CD4-positive, alpha-beta T cell treated with Interleukin-17A for 1 hour (primary cell): ENCODE data around the gene GRHL3.

Source experiments
- DNase-seq: peaks from one replicate; pipeline ENCODE4 v3.0.0-alpha.2; 2020

The GRHL3 gene

GRCh38 chr1:24374891-24375786, 56.0 kb downstream of the GRHL3 start:
- no peak for DNase-seq

GRCh38 chr1:24379733-24380315, 60.7 kb downstream of the GRHL3 start:
- no peak for DNase-seq

GRCh38 chr1:24380508-24380907, 61.4 kb downstream of the GRHL3 start:
- no peak for DNase-seq

DNA sequence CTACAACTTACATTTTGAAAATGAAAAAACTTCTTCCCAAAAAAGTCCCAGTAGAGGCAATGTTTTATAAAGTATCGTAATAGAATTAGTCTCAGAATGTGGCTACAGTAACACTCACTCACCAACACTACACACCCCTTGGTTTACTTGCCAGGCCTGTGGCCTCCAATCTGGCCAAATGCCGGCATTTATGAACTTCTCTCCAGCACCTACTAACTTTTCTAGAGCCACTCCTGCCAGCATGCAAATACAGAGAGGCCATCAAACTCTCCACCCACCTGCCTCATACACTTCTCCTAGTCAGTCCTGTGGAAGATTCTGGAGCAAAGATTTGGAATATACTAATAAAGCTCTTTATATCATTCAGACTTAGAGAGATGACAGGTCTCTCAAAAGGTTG, 62.1 kb downstream of the GRHL3 start:
- DNase-seq = no peak

GRCh38 chr1:24382165-24382577, 63.0 kb downstream of the GRHL3 start:
- no peak for DNase-seq

DNA sequence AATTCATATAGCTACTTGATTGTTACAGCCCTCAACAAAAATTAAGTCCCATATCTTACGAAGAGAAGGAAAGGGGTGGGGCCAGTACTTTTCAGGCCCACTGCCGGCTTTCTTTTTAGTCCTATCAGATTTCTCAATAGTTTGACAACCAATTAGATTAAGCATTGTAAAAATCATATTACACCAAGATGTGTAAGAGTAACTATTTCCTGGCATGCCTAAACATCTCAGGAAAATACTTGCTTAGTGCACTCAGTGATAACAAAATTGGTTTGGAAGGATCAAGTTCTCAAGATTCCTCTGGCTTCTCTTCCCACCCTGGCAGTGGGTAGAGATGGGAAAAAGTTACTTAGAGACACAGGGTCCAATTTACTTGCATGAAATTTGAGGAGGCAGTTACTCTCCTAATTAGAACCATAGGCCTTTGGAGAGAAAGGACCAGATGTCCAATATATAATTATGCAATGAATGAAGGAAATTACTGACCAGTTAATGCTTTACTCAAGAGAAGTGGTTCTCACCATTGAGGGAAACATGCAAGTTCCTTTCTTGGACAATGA, 64.3 kb downstream of the GRHL3 start:
- no peak for DNase-seq

- DNase-seq = peak; percentile 28
Observed at GRCh38 chr1:24384251-24385090, 65.3 kb downstream of the GRHL3 start.

- DNase-seq = peak; percentile 28
Observed at GRCh38 chr1:24385160-24385940, 66.2 kb downstream of the GRHL3 start.

GRCh38 chr1:24386241-24386640, 67.1 kb downstream of the GRHL3 start:
- DNase-seq = no peak

DNA sequence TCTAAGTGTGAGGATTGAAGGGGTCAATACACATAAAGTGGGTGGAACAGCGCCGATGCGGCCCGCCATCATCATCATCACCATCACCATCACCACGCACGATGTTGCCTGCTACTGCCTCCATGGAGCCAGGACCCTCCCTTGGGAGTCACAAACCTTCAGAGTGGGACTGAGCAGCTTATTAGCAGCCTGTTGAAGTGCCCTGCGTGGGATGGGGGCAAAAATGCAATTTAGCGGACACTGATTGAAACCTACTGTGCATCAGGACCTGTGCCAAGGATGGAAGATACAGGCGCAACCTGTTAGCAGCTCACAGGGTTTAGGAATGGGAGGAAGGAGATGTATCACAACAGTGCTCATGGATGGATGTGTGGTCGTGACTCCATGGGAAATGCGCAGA, 67.8 kb downstream of the GRHL3 start:
- DNase-seq = no peak

- no peak for DNase-seq
Observed at GRCh38 chr1:24387636-24388175, 68.5 kb downstream of the GRHL3 start.

- DNase-seq = no peak
Observed at GRCh38 chr1:24388331-24388885, 69.3 kb downstream of the GRHL3 start.

- no peak for DNase-seq
Observed at GRCh38 chr1:24389231-24389678, 70.1 kb downstream of the GRHL3 start.

DNA sequence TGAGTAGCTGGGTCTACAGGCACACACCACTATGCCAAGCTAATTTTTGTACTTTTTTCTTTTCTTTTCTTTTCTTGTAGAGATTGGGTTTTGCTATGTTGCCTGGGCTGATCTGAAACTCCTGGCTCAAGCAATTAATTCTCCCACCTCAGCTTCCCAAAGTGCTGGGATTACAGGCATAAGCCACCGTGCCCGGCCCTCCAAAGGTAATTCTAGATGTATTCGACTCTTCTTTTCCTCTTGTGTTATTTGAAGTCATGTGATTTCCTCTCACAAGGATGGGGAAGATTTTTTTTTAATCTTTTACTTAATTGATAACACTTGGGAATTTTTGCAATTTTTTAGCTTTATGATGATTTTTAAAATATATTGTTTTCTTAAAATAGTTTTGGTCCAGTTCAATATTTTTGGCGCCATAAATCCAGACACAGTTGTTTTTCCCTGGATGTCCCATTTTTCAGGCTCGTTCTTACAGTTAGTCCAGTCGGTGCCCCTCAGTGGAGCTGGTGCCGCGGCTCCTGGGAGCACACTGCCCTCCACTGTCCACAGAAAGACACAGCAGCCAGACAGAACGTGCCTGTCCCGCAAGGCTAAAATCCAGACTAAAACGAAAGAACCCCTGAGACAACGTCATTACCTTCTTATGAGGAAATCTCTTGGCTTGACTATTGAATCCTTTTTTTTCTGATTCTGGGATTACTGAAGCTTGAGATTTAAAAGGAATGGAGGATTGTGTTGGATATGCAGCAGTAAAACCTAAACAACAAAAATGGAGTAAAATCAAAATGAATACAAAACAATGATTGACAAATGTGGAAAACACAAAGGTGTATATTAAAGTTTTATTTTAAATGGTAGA, 72.0 kb downstream of the GRHL3 start:
- DNase-seq = peak; percentile 82

DNA sequence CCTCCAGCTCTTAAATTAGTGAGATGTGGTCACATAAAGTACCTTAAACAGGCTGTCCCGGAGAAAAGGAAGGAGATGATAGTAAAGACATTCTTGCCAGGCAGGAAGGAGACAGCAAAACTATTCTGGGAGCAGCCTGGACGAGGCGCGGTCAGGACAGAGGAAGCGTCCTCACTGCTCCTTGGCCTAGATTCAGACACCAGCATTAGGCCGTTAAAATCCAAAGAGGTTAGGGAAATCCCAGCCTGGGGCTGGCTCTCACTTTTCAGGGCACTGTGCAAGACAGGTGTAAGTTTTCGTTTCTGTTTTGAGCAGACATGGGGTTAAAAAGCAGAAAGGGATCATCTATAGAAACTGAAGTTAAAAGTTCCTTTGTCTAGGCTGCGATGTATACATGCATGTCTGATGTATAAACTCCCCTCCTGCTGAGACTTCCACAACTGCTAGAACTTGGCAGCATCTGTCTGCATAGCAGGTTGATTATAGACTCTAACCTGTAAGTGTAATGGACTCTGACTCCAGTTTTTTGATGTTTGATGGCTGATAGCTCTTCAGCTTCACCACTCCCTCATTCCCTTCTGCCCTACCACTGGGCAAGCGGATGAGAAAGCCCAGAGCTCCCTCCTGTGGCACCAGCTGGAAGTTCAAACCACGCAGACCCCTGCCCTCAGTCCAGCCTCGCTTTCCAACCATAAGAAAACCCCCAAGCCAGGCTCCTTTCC, 72.9 kb downstream of the GRHL3 start:
- peak; percentile 76 for DNase-seq

- DNase-seq = no peak
Observed at GRCh38 chr1:24392604-24392946, 73.4 kb downstream of the GRHL3 start.

- no peak for DNase-seq
Observed at GRCh38 chr1:24392982-24393650, 74.0 kb downstream of the GRHL3 start.

GRCh38 chr1:24393892-24394291, 74.7 kb downstream of the GRHL3 start:
- no peak for DNase-seq

GRCh38 chr1:24400065-24400464, 80.9 kb downstream of the GRHL3 start:
- no peak for DNase-seq
